Endometrium (tissue), 2 donors: ENCODE measurements around the gene PRDM16.
"Not testable (repeated sequence)": the region's sequence is repeated elsewhere in the genome, so short reads cannot be mapped to it uniquely, and the experiment has no call there.

Experiments
- FAIRE-seq: peaks from 2 replicates; lab custom pipeline; 2012; peaks lifted over from hg19 to GRCh38; lab: Jason Lieb, UNC
- donor health status: control.
- donor health status: control.

PRDM16 gene

GRCh38 chr1:3082571-3083516 lies 13.8 kb downstream of the PRDM16 start:
- FAIRE-seq: no peak

GRCh38 chr1:3084154-3084553 lies 15.2 kb downstream of the PRDM16 start:
- no peak for FAIRE-seq

- FAIRE-seq: no peak
Measured at GRCh38 chr1:3084726-3085125, 15.7 kb downstream of the PRDM16 start.

- no peak for FAIRE-seq
Measured at GRCh38 chr1:3085721-3086120, 16.7 kb downstream of the PRDM16 start.

- no peak for FAIRE-seq
Measured at GRCh38 chr1:3086272-3086974, 17.4 kb downstream of the PRDM16 start.

GRCh38 chr1:3087049-3087448 lies 18.0 kb downstream of the PRDM16 start:
- FAIRE-seq: no peak

- FAIRE-seq: not testable (repeated sequence)
Measured at GRCh38 chr1:3087946-3088668, 19.1 kb downstream of the PRDM16 start.

- no peak for FAIRE-seq
Measured at GRCh38 chr1:3089490-3089889, 20.5 kb downstream of the PRDM16 start.

- no peak for FAIRE-seq
Measured at GRCh38 chr1:3091334-3091733, 22.3 kb downstream of the PRDM16 start.

GRCh38 chr1:3092530-3092929 lies 23.5 kb downstream of the PRDM16 start:
- FAIRE-seq: no peak

GRCh38 chr1:3093898-3094626 lies 25.1 kb downstream of the PRDM16 start:
- no peak for FAIRE-seq

- no peak for FAIRE-seq
Measured at GRCh38 chr1:3094863-3095780, 26.1 kb downstream of the PRDM16 start.

GRCh38 chr1:3096345-3096744 lies 27.3 kb downstream of the PRDM16 start:
- no peak for FAIRE-seq

GRCh38 chr1:3097231-3097630 lies 28.2 kb downstream of the PRDM16 start:
- no peak for FAIRE-seq

GRCh38 chr1:3097861-3098260 lies 28.9 kb downstream of the PRDM16 start:
- FAIRE-seq: no peak

- FAIRE-seq: no peak
Measured at GRCh38 chr1:3099861-3100260, 30.9 kb downstream of the PRDM16 start.

- FAIRE-seq: no peak
Measured at GRCh38 chr1:3101124-3101939, 32.3 kb downstream of the PRDM16 start.

GRCh38 chr1:3102641-3103040 lies 33.6 kb downstream of the PRDM16 start:
- FAIRE-seq: no peak

- no peak for FAIRE-seq
Measured at GRCh38 chr1:3103967-3104677, 35.1 kb downstream of the PRDM16 start.
